AG04449 (cell line): ENCODE data around the gene SNRPD2.

Experiments
- CTCF ChIA-PET: fragments of 350-600 bp; formaldehyde crosslinking; extraction: SDS; loops from one replicate; lab custom pipeline; 2021; ENCODE audit warnings: antibody characterized with exemption; lab: Yijun Ruan, JAX
- POLR2A ChIA-PET: fragments of 400-600, 350-600 bp; formaldehyde crosslinking; extraction: SDS; loops from one replicate; lab custom pipeline; 2020; ENCODE audit warnings: antibody characterized with exemption, inconsistent platforms; lab: Yijun Ruan, JAX
- DNase-seq: peaks from one replicate; pipeline ENCODE4 v3.0.0-alpha.2; 2010; ENCODE audit warnings: low read depth, low spot score
- H3K4me3 ChIP-seq: 2 replicates; pipeline ENCODE4 v1.5.1; 2011; ENCODE audit warnings: low read depth, mild to moderate bottlenecking, control low read depth, low read length
- TF ChIP-seq, protein P1 (sequence below): IDR thresholded peaks from one replicate; pipeline ENCODE4 v1.5.1; 2011; ENCODE audit warnings: mild to moderate bottlenecking, moderate library complexity, low read length, control low read depth, inconsistent platforms; ENCODE audit not compliant: insufficient read depth; ENCODE audit errors: missing control alignments

Gene SNRPD2

DNA sequence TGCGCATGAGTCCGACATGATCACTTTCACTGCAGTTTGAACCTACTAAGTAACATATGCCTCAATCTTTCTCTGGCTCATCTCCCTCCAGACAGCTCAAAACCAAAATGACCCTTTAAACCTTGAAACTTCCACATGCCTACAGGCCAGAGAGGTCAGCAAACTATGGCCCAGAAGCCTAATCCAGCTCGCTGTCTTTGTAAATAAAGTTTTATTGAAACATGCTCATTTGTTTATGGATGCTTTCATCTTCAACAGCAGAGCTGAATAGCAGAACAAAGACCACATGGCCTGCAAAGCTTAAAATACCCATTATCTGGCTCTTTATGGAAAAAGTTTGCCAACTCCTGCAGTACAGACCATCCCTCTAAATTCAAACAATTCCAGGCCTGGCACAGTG, 23.4 kb upstream of the SNRPD2 start:
- TF ChIP-seq, protein P1, sequence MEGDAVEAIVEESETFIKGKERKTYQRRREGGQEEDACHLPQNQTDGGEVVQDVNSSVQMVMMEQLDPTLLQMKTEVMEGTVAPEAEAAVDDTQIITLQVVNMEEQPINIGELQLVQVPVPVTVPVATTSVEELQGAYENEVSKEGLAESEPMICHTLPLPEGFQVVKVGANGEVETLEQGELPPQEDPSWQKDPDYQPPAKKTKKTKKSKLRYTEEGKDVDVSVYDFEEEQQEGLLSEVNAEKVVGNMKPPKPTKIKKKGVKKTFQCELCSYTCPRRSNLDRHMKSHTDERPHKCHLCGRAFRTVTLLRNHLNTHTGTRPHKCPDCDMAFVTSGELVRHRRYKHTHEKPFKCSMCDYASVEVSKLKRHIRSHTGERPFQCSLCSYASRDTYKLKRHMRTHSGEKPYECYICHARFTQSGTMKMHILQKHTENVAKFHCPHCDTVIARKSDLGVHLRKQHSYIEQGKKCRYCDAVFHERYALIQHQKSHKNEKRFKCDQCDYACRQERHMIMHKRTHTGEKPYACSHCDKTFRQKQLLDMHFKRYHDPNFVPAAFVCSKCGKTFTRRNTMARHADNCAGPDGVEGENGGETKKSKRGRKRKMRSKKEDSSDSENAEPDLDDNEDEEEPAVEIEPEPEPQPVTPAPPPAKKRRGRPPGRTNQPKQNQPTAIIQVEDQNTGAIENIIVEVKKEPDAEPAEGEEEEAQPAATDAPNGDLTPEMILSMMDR, result no peak
- no peak for DNase-seq
- ChIA-PET CTCF (interaction anchor here (0.7 to 13.6 kb wide), 4 partner anchors 19 to 102 kb away, joined by 3 to 198 read pairs (median 6); partner anchors contain the start of genes QPCTL and SNRPD2), POLR2A (interaction anchor here (1.1 kb wide), 1 partner anchor 131 kb away, joined by 3 read pairs; no protein-coding TSS in a partner anchor)
- no peak overlapping the region for H3K4me3 ChIP-seq

DNA sequence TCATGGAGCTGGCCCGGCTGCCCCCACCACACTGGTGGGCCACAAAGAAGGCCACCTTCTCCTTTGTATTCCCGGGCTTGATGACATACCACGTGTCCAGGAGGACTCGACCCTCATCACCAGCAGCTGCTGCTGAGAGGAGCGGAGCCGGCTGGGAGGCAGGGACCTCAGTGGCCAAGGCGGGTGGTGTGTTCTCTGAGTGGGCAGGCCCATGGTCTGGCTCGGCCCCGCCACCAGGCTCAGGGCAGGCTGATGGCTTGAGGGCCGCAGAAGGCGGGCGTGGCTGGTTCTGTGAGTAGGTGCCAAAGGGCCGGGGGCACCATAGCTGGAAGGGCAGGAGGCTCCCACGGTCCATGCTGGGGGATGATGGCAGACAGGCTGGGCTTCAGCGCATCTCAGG, 21.4 kb upstream of the SNRPD2 start:
- H3K4me3 ChIP-seq, result no peak overlapping the region
- TF ChIP-seq, protein P1, result no peak
- DNase-seq, result no peak
- ChIA-PET POLR2A (interaction anchor here (0.6 to 0.7 kb wide), 2 partner anchors 9 to 20 kb away, joined by 3 to 4 read pairs; no protein-coding TSS in a partner anchor), CTCF (interaction anchor here (1.8 to 13.6 kb wide), 2 partner anchors 17 to 56 kb away, joined by 5 to 198 read pairs; partner anchors contain the start of genes QPCTL, SIX5 and SNRPD2)

DNA sequence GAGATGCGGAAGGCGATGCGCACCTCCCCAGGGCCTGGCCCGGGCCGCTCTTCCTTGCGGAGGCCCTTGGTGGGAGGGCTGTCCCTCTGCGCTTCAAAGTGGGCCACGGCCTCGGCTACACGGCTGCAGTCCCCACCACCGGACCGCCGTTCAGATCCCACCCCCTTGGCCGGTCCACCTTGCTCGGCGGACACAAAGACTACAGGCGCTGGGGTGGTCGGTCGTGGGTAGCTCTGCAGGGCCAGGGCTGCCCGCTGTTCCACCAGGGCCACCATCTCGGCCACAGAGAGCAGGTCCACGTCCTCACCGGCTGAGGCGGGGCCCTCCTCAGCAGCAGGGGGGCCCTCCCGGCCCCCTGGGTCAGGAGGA, 20.9 kb upstream of the SNRPD2 start:
- no peak for DNase-seq
- TF ChIP-seq, protein P1, result no peak
- ChIA-PET CTCF (interaction anchor here (1.8 to 13.6 kb wide), 2 partner anchors 17 to 56 kb away, joined by 5 to 198 read pairs; partner anchors contain the start of genes QPCTL, SIX5 and SNRPD2), POLR2A (interaction anchor here (0.6 to 0.7 kb wide), 2 partner anchors 9 to 20 kb away, joined by 3 to 4 read pairs; no protein-coding TSS in a partner anchor)
- no peak overlapping the region for H3K4me3 ChIP-seq

DNA sequence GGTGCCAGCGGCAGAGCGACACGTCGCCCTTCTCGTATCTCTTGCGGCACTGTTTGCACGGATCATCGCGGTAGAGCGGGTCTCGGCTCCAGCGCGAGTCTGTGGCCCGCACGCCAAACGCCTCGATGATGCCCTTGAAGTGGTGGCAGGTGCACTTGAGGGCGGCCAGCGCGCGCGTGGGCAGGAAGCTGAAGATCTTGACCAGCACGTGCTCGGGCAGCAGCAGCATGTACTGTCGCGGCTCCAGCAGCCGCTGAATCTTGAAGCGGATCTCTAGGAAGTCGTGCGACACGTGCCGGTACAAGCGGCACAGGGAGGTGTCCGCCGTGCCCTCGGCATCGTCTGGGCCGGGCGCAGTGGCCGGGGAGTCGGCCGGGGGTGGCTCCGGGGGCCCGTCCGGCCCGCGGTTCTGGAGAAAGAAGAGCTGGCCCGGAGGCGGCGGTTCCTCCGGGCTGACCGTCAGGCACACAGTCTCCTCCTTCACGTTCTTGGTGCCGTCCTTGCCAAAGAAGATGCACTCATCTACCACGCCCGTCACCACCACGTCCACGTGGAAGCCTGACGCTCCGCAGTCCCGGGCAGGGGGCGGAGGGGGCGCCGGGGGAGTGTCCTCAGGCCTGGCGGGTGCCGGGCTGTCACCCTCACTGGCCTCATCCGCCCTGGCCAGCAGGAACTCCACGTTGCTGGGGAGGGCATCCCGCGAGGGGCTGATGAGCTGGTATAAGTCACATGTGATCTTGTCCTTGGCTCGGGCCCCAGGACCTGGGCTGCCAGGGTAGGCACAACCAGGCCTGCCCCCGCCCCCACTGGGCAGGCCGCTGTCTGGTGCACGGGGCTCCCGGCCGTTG, 20.3 kb upstream of the SNRPD2 start:
- ChIA-PET CTCF (interaction anchor here (1.8 to 13.6 kb wide), 2 partner anchors 16 to 57 kb away, joined by 5 to 198 read pairs; partner anchors contain the start of genes QPCTL, SIX5 and SNRPD2), POLR2A (interaction anchor here (0.7 kb wide), 1 partner anchor 10 kb away, joined by 4 read pairs; no protein-coding TSS in a partner anchor)
- no peak for DNase-seq
- TF ChIP-seq, protein P1, result no peak
- no peak overlapping the region for H3K4me3 ChIP-seq

DNA sequence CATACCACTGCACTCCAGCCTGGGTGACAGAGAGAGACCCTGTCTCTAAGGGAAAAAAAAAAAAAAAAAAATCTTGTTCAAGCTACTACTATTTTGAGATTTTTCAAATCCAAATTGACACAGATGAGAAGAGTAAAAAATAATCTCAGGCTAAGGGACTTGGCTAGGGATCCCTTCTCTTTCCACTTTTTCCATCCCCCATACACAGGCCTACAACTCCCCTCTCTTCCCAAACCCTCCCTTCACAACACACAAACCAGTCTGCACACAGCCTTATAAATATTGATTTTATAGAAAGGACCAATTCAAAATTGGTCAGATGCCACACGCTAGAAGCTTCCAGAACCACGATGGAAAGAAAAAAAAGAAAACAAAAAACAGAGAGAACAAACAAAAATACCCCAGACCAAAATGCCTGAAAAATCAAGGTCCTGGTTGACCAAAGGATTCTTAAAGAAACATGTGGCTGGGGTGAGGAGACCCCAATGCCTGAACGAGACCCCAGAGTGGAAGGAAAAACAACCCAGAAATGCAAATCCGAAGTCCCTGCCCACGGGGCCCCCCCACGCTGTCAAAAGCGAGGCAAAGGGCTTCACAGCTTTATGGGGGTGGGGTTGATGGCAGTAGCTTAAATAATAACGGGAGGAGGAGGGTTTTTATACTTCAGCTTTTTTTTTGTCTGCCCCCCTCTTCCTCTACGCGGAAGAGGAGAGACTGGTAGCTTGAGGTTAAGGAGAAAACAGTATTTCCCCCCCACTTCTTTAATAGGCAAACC, 18.8 kb upstream of the SNRPD2 start:
- TF ChIP-seq, protein P1, result no peak
- ChIA-PET CTCF (interaction anchor here (1.3 to 13.6 kb wide), 2 partner anchors 15 to 26 kb away, joined by 3 to 198 read pairs; partner anchors contain the start of genes QPCTL and SNRPD2), POLR2A (no interaction called here)

More for the DNA sequence above, 18.8 kb upstream of the SNRPD2 start:
- no peak overlapping the region for H3K4me3 ChIP-seq
- no peak for DNase-seq
